Measurements from ENCODE around the gene CPEB4.

Gene CPEB4

GRCh38 chr5:173988554-173989431, 100.6 kb downstream of the CPEB4 start, which contains the start of gene C5orf47:
Gene C5orf47, plus strand, starts transcription at chr5:173989170. Its CDS starts 94 bp downstream, at chr5:173989264.
- no peak for DNase-seq

GRCh38 chr5:173989432-173990082, 101.4 kb downstream of the CPEB4 start:
- no peak for DNase-seq

- DNase-seq: no peak
These were observed 109.2 kb downstream of the CPEB4 start for GRCh38 chr5:173997331-173997730.

- DNase-seq: no peak
These were observed 110.4 kb downstream of the CPEB4 start for GRCh38 chr5:173998531-173998930.

- no peak for DNase-seq
These were observed 111.9 kb downstream of the CPEB4 start for GRCh38 chr5:174000076-174000475.

- no peak for DNase-seq
These were observed 115.6 kb downstream of the CPEB4 start for GRCh38 chr5:174003795-174004194.

- DNase-seq: no peak
These were observed 120.8 kb downstream of the CPEB4 start for GRCh38 chr5:174008922-174009321.

- no peak for DNase-seq
These were observed 122.2 kb downstream of the CPEB4 start for GRCh38 chr5:174010365-174010764.

- no peak for DNase-seq
These were observed 123.3 kb downstream of the CPEB4 start for GRCh38 chr5:174011441-174011840.

All from hematopoietic multipotent progenitor cell treated with erythropoietin and hydrocortisone succinate and interleukin-3 and kit ligand, for 8 days (in vitro differentiated cells).